22Rv1 (cell line): ENCODE results near the gene STAP1.

ENCODE experiments used
- CTCF ChIP-seq: fragments of 450-650 bp; IDR thresholded peaks from 2 replicates; pipeline ENCODE4 v1.5.1; 2017; ENCODE audit warnings: mild to moderate bottlenecking
- ZFX ChIP-seq: fragments of 450-650 bp; IDR thresholded peaks from 2 replicates; pipeline ENCODE4 v1.6.1; 2017; ENCODE audit warnings: antibody characterized with exemption, borderline replicate concordance

GRCh38 chr4:67522230-67522629 lies 36.3 kb upstream of the STAP1 start:
- TF ChIP-seq CTCF (no peak), ZFX (no peak)
